ENCODE results near the gene USH2A.

Gene USH2A

GRCh38 chr1:215835951-215836350, 587.3 kb downstream of the USH2A start:
- DNase-seq: no peak

GRCh38 chr1:215833941-215834729, 589.1 kb downstream of the USH2A start:
- DNase-seq: no peak

DNA sequence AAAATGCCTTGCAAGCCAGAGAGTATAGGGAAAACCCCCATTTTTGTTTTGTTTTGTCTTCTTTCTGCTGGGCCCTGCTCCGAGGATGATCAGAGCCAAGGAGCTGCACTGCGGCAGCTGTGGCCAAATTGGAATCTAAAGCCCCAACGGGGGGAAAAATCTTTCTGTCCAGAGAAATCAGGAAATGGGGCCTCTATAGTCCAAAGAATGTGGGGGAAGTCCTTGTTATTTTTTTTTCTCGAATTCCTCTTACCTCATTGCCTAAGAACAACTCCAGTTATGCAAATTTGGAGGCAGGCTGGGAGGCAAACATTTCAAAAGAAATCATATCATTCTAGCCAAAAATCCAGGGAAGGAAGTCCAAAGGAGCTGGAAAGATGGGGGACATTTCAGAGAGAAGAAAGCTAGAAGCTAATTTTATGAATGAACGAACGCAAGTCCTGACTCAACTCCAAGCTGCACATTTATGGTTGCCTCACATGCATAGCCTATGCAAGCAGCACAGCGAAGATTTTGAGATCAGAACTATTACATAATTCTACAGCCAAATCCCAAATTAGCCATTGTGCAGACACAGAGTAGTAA, 592.9 kb downstream of the USH2A start:
- DNase-seq: no peak

GRCh38 chr1:215825056-215825455, 598.2 kb downstream of the USH2A start:
- DNase-seq: no peak

- DNase-seq: no peak
Observed at GRCh38 chr1:215824245-215824644, 599.0 kb downstream of the USH2A start.

- DNase-seq: no peak
Observed at GRCh38 chr1:215819114-215819513, 604.1 kb downstream of the USH2A start.

DNA sequence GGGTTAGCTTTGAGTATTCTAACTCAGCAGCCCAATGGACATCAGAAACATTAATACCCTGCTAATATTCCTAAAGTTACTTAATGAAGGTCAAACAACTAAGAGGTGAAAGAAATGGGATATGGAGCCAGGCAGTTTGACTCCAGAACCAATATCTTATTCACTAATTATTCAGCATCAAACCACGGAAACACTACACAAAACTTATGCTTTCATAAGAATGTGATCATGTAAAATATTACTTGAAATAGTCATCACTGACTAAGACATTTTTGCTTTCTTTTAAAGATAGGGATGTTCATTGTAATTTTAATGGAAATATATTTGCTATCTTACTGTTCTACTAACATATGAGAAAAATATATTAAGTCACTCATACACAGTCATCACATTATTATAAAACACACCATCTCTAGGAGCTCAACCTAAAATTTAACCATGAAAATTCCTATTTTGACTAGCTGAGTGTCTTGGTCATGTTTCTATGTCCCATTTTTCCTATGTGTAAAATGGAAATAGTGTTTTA, 615.3 kb downstream of the USH2A start:
- DNase-seq: no peak

DNA sequence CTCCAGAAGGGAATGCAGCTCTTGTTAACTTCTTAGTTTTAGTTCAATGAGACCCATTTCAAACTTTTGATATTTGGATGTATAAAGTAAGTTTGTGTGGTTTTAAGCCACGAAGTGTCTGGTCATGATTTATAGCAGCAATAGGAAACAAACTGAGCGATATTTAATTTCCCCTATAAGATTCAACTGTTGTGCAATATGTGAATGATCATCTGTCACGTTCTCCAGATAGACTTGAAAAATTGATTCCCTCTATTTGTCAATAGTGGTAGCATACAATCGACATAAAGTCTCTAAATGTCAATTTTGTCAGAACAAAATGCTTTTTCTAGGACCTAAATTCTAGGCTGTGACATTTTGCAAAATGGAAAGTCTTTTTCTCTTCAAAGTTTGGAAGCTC, 616.0 kb downstream of the USH2A start:
- DNase-seq: no peak

- no peak for DNase-seq
Observed at GRCh38 chr1:215797859-215798258, 625.4 kb downstream of the USH2A start.

DNA sequence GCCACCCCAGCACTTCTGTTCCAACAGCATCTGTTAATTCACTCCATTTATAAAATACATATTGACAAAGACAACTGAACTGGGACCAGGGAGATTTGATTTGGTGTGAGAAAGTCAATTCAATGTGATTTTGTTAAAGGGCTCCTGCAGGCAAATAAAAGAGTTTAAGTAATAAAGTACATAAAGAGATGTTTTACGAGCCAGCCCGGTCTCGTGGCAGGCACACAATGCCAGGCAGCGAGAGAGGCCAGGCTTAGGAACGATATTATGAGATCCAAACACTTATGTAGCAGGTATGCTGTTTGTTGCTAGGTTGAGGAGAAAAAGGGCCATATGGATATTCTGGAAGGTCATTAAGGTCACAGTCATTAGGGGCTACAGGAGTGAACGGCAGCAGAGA, 629.1 kb downstream of the USH2A start:
- no peak for DNase-seq

GRCh38 chr1:215793180-215793579, 630.1 kb downstream of the USH2A start:
- no peak for DNase-seq

GRCh38 chr1:215792446-215792845, 630.8 kb downstream of the USH2A start:
- no peak for DNase-seq

DNA sequence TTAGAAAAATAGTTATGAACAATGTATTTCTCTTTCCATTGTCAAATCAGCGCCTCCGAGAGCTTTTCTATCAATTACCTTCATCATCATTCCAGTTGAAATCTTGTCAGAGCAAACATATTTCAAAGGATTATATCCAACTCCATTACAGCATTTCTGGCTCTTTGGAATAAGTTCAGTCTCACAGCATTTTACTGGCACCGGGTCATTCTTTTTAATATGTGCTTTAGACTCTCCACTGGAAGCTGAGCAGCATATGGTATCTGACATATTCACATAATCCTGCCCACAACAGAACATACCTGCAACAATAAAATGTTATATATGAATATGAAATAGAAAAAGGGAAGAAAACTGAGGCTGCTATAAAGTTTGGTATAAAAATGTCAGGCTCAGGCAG, 633.3 kb downstream of the USH2A start:
- DNase-seq: no peak

- DNase-seq: no peak
Observed at GRCh38 chr1:215786997-215787396, 636.3 kb downstream of the USH2A start.

DNA sequence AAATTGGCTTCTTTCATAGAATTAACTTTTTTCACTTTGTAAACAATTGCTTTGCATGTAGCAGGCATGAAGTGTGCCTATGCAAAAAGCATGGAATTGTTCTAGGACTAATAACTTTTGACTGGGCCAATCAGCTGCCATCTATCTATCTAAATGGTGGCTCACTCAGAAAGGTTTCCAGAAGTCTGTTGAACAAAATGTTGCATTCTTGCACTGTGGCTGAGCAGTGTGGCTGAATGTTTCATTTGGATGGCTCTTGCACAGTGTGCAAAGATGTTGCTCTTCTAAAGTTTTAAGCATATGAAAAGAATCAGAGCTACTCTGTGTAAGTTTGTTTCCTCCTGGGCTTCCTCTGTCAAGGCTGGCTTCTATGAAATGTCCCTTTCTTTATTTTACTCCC, 642.6 kb downstream of the USH2A start:
- DNase-seq: no peak

GRCh38 chr1:215780139-215780538, 643.1 kb downstream of the USH2A start:
- DNase-seq: no peak

- no peak for DNase-seq
Observed at GRCh38 chr1:215779729-215780128, 643.5 kb downstream of the USH2A start.

DNA sequence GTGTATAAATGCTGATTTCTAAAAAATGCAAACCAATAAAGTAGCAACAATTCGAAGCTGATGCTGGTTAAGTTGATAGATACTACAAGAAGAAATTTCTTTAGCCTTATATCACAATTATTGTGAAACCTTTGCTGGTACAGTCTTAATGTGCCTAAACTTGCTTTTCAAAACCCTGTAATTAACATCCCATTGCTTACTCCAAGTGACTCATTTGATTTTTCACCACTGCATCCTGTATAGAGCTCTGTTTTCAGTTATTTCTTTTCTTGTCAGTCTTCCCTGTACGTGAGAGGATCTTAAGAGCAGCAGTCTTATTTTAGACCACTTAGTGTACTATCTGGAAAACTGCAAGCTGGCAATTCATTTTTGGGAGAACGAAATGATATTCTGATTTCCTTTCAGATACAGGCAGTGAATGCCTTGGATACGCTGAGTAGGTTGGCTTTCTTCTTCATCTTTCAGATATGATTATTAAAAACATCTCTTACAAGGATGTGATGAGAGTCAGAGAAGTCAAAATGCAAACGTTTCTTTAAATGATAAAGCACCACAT, 645.8 kb downstream of the USH2A start:
- no peak for DNase-seq

GRCh38 chr1:215776336-215776735, 646.9 kb downstream of the USH2A start:
- no peak for DNase-seq

GRCh38 chr1:215772151-215772550, 651.1 kb downstream of the USH2A start:
- no peak for DNase-seq

DNA sequence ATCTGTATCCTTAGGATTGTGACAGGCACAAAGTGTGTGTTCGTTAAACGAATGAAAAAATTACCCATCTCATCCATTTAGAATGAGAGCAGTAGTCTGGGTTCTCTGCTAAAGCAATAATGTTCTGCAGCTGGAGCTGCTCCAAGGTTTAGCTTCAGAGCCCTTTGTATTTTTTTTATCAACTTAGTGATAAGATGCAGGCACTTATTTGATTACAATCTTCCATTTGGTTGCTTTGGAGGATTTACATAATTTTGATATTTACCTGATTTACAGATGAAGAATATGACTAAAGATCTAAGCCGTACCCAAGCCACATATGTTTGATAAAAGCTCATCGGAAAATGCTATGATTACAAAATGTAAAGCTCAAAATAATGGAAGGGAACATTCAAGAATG, 654.9 kb downstream of the USH2A start:
- DNase-seq: no peak

DNA sequence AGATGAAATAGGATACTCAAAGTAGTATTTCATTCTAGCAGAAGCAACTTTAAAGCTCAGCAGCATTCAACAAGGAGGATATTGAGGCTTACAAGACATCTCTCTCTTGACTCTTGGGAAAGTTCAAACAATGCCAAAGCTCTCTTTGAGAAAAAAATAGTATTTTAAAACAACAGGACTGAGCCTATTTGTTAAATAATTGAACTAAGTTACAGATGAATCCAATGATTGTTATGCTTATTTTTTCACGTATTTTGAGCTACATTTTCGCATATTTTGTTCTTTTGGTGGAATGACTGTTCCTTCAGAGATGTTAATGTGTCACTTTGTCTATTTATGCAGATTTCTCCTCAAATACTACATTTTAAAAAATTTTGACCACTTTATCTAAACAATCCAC, 655.5 kb downstream of the USH2A start:
- no peak for DNase-seq

- no peak for DNase-seq
Observed at GRCh38 chr1:215766521-215766920, 656.7 kb downstream of the USH2A start.

DNA sequence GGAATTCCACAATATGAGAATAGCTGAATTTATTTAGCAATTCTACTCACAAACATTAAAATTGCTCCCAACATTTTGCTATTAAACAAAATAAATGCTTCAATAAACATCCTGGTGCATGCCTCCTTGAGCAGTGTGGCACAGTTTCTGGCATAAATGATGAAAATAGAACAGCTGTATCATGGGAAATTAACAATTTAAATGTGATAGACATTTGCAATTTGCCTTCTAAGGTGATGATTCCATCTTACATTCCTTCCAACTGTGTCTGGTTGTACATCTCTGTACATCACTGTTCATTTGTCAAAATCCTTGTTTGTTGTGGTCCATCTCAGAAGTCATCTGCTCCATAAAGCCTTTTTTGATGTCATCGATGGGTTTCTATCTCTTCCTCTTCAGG, 657.4 kb downstream of the USH2A start:
- no peak for DNase-seq
